Stomach (tissue), 4 donors: ENCODE data around the gene TBX2.

Experiments used
- CTCF ChIP-seq, 7 experiments: fragments of 450-650 bp in 4 of 7; fragments of 200-600 bp in 3 of 7; sonication (generic) in 3 of 7; IDR thresholded peaks; one replicate each; pipeline ENCODE4 v1.5.1; 2016 to 2019; ENCODE audit warnings: antibody characterized with exemption in 7 of 7, control low read depth in 2 of 7, mild to moderate bottlenecking in 1 of 7
- POLR2A ChIP-seq, 4 donors: fragments of 450-650 bp; IDR thresholded peaks; one replicate each; pipeline ENCODE4 v1.6.1; 2016; ENCODE audit warnings: antibody characterized with exemption in 4 of 4, control low read depth in 2 of 4, mild to moderate bottlenecking in 1 of 4, moderate library complexity in 1 of 4
- POLR2AphosphoS5 ChIP-seq, 3 donors: sonication (generic); formaldehyde crosslinking; IDR thresholded peaks; one replicate each; pipeline ENCODE4 v1.6.1; 2016; ENCODE audit warnings: antibody characterized with exemption in 3 of 3

- no peak for TF ChIP-seq POLR2AphosphoS5 (IDR thresholded peaks at IDR 0.05)
- no peak for TF ChIP-seq CTCF (IDR thresholded peaks at IDR 0.05)
- TF ChIP-seq POLR2A (IDR thresholded peaks at IDR 0.05), result no peak
Measured at GRCh38 chr17:61412860-61413660, 13.4 kb downstream of the TBX2 start.
